Measurements from ENCODE around the gene GAS7. TPM values are rescaled to one million over a fixed set of nuclear protein-coding genes. Genes with fewer than 3 reads are reported as not detected.

The GAS7 gene
- total and polyA plus RNA-seq, 8 donors = 30.4 to 83.4 (median 40.1) TPM

DNA sequence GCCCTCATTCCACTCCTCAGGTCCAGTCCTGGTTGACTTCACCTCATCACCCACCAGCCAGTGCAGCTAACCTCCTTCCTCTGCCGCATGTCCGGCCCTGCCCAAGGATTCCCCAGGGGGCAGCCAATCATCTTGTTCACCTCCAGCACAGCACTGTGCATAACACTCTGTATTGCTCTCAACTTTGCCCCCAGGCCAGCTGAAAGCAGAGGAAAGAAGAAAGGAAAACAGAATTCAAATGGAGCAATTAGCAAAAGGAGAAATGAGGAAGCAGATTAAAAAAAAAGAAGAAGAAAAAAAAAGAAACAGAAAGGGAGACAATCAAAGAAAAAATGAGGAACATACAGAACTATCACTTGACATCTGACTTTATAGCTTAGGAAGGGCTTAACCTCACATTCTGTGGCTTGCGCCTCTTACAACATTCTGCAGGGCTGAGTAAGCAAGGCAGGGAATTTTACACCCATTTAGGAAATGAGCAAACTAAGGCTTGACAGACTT is 26.1 kb downstream of the GAS7 start:
- peak overlapping the region in 1 of 2 donors; percentile 57 for H3K27ac ChIP-seq
- H3K4me3 ChIP-seq = peak overlapping the region in 1 of 2 donors; percentile 1
- ATAC-seq = peak; percentile 67
- peaks cover 0 to 7% of the 10 kb centered on the region in 2 donors for H3K27me3 ChIP-seq
- intact Hi-C loops (cut with DNase I) = no loop called here
- TF ChIP-seq, protein P1, sequence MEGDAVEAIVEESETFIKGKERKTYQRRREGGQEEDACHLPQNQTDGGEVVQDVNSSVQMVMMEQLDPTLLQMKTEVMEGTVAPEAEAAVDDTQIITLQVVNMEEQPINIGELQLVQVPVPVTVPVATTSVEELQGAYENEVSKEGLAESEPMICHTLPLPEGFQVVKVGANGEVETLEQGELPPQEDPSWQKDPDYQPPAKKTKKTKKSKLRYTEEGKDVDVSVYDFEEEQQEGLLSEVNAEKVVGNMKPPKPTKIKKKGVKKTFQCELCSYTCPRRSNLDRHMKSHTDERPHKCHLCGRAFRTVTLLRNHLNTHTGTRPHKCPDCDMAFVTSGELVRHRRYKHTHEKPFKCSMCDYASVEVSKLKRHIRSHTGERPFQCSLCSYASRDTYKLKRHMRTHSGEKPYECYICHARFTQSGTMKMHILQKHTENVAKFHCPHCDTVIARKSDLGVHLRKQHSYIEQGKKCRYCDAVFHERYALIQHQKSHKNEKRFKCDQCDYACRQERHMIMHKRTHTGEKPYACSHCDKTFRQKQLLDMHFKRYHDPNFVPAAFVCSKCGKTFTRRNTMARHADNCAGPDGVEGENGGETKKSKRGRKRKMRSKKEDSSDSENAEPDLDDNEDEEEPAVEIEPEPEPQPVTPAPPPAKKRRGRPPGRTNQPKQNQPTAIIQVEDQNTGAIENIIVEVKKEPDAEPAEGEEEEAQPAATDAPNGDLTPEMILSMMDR (IDR thresholded peaks at IDR 0.05) = no peak
- no peaks in the 10 kb centered on the region for H3K9me3 ChIP-seq
- peak in 1 of 4 donors; percentile 53 for DNase-seq
- H3K36me3 ChIP-seq = no peaks in the 10 kb centered on the region
- H3K4me1 ChIP-seq = peaks cover 11 to 36% of the 10 kb centered on the region in 2 donors

DNA sequence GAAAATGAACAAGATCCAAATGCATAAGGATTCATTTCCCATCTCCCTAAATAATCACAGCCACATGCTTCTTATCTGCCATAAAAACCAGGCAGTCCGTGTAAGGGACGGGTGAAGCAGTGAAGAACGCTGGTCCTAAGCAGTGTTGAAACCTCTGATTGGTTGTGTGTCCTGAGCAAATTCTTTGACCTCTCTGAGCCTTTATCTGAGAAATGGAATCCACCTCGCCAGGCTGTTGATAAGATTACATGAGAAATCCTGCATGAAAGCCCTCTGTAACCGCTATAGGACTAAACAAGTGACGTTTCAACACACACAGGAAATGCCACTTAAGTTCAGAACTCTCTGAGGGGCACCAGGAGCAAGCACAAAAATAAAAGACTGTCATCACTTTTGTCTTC is 26.8 kb downstream of the GAS7 start:
- H3K36me3 ChIP-seq = no peaks in the 10 kb centered on the region
- intact Hi-C loops (cut with DNase I) = no loop called here

DNA sequence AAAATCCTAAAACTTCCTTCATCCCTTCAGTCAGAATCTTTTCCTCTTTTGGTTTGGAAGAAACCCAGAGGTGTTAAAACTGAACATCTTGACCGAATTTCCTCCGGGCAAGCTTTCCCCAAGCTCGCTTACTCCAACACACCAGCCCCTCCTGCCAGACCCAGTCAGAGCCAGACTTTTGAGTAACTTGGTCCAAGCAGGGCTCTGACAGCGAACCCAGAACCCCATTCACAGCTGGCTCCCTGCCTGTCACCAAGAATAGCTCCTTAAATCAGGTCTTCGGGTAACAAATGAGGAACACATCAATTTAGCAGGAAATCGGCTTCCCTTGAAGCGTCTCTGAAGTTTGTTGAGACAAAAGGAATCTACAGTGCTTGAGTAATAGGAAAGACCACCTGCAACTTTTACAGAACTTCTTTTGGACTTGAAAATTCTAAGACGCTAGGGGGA is 27.3 kb downstream of the GAS7 start:
- no peaks in the 10 kb centered on the region for H3K9me3 ChIP-seq
- H3K27ac ChIP-seq = peak overlapping the region in 1 of 2 donors; percentile 57
- no peak overlapping the region for H3K4me3 ChIP-seq
- intact Hi-C loops (cut with DNase I) = no loop called here
- no peaks in the 10 kb centered on the region for H3K36me3 ChIP-seq
- DNase-seq (no peak), ATAC-seq (no peak)
- peaks cover 0 to 5% of the 10 kb centered on the region in 2 donors for H3K27me3 ChIP-seq
- TF ChIP-seq, protein P1 (IDR thresholded peaks at IDR 0.05) = no peak
- H3K4me1 ChIP-seq = peaks cover 11 to 36% of the 10 kb centered on the region in 2 donors

More for the DNA sequence above, 26.8 kb downstream of the GAS7 start:
- ATAC-seq = no peak
- TF ChIP-seq, protein P1 (IDR thresholded peaks at IDR 0.05) = no peak
- peak overlapping the region in 1 of 2 donors; percentile 57 for H3K27ac ChIP-seq
- no peak for DNase-seq
- no peak overlapping the region for H3K4me3 ChIP-seq
- H3K9me3 ChIP-seq = no peaks in the 10 kb centered on the region
- peaks cover 0 to 5% of the 10 kb centered on the region in 2 donors for H3K27me3 ChIP-seq
- peaks cover 11 to 36% of the 10 kb centered on the region in 2 donors for H3K4me1 ChIP-seq

DNA sequence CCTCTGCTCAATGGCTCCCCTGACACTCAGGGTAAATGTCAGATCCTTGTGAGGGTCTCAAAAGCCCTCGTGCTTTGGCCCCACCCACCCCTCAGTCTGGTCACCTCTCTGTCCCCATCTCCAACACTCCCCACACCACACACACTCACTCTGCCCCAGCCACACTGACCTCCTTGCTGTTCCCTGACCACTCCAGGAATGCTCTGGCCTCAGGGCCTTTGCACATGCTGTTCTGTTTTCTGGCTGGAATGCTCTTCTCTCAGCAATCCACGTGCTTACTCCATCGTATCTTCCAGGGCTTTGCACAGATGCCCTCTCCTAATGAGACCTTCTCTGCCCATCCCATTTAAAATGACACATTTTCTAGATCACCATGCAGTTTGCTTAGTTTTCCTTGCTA is 28.2 kb downstream of the GAS7 start:
- peaks cover 11 to 36% of the 10 kb centered on the region in 2 donors for H3K4me1 ChIP-seq
- intact Hi-C loops (cut with DNase I) = no loop called here

DNA sequence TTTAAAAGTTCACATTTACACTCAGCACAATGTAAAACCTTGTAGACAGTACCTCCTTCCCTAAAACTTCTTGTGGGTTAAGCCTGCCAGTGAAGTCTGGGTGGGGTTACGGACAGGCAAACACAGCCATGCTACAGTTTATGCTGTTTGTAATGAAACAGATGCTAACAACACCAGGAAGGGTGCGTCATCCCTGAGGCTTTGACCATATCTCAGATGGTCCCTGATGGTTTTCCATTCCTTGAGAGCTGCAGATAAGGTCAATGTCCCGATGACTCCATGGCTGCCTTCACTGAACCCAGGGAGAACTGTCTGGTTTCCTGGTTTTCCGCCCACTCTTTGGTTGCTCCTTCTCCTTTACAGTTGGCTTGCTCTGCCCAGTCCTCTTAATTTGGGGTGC is 29.1 kb downstream of the GAS7 start:
- intact Hi-C loops (cut with DNase I) = no loop called here
- no peak for ATAC-seq

More for the DNA sequence above, 28.2 kb downstream of the GAS7 start:
- Histone ChIP-seq H3K4me3 (no peak overlapping the region), H3K27me3 (peaks cover 0 to 5% of the 10 kb centered on the region in 2 donors), H3K9me3 (no peaks in the 10 kb centered on the region), H3K36me3 (no peaks in the 10 kb centered on the region), H3K27ac (no peak overlapping the region)
- ATAC-seq (no peak), DNase-seq (no peak)
- TF ChIP-seq, protein P1 (IDR thresholded peaks at IDR 0.05) = no peak

More for the DNA sequence above, 29.1 kb downstream of the GAS7 start:
- H3K4me3 ChIP-seq = no peak overlapping the region
- H3K4me1 ChIP-seq = peaks cover 11 to 36% of the 10 kb centered on the region in 2 donors
- H3K27ac ChIP-seq = no peak overlapping the region
- H3K36me3 ChIP-seq = no peaks in the 10 kb centered on the region
- TF ChIP-seq, protein P1 (IDR thresholded peaks at IDR 0.05) = no peak
- H3K9me3 ChIP-seq = no peaks in the 10 kb centered on the region
- H3K27me3 ChIP-seq = peaks cover 0 to 5% of the 10 kb centered on the region in 2 donors
- DNase-seq = no peak
